NCI-H510A treated with DMSO at 0.1 percent for 48 hours (cell line): ENCODE measurements around the gene MECR.
"Not testable (repeated sequence)": the region's sequence is repeated elsewhere in the genome, so short reads cannot be mapped to it uniquely, and the experiment has no call there.

Source experiments
- DNase-seq: peaks from one replicate; lab custom pipeline; 2025; lab: John Stamatoyannopoulos, UW

MECR gene

DNA sequence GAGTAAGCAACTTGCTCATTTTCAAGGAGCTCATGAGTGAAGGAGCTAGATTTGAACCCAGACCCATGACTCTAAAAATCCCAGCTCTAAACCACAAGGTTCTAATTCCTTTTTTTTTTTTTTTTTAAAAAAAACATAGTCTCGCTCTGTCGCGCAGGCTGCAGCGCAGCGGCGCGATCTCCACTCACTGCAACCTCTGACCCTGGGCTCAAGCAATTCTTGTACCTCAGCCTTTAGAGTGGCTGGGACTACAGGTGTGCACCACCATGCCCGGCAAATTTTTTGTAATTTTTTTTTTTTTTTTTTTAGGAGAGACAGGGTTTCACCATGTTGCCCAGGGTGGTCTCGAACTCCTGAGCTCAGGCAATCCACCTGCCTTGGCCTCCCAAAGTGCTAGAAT lies 62.8 kb downstream of the MECR start:
- DNase-seq = no peak

DNA sequence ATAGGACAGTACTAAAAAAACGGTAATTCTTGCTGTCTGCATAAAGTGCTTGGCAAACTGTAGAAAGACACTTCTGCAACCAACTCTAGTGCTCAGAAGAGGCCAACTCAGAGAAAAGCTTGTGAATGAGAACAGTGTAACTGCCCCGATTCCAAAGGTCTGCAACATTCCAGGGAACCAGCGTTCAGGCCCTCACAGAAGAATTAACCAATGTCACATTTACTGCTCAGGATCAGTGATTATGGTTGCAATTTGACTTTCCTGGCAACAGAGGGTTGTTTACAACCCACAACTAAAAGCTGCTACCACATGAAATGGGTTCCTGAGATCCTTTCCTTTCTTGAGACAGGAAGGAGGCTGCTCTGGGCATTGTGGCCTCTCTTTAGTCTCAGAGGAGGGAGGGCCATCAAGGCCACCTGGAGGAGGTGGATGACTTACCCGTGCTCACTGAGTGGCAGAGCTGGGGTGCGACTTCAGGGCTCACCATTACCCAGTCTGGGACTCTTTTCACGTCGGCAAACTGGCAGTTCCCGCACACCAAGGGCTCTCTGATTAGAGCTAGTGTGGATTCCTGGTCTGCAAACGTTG lies 64.3 kb downstream of the MECR start:
- no peak for DNase-seq

DNA sequence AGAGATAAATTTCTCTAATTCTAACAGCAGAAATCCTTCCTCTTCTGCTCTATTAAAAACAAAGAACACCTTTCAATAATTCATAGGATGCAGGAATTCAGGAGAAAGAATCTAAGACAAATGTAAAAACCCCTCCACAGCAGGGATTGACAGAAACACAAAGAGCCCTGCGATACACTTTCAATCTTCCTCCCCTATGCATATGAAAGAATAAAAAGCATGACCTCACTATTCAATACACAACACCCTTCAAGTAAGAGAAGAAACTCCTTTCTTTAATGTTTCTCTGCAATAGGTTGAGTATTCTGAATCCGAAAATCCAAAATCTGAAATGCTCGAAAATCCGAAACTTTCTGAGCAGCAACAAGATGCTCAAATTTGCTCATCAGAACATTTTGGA lies 66.1 kb downstream of the MECR start:
- DNase-seq = no peak

DNA sequence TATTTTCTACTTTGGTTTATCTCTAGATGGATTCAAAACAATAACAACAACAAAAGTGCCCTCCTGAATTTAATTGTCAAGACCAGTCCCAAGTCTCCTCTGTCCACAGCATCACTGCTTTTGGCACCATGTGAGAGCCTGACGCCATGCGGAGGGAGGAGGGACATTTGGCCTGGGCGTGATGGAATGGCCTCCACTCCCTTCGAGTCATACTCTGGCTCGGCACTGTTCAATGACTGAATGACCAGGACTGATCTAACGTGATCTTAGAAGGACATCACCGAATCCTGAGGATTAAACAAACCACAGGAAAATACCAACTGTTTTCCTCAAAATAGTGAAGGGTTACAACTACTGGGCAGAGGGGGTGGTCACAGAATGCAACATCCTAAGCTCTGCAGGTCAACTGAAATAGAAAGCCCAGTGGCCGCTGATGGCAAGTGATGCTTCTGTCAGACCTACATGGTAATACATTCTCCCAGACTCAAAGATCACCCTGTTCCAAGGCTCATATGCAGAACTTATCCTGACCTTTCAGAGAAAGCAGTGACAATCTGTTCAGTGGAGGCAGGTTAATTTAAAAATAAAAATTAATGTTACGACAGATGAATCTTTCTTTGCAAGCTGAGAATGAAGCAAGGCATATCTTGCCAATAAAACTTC lies 68.1 kb downstream of the MECR start:
- no peak for DNase-seq

DNA sequence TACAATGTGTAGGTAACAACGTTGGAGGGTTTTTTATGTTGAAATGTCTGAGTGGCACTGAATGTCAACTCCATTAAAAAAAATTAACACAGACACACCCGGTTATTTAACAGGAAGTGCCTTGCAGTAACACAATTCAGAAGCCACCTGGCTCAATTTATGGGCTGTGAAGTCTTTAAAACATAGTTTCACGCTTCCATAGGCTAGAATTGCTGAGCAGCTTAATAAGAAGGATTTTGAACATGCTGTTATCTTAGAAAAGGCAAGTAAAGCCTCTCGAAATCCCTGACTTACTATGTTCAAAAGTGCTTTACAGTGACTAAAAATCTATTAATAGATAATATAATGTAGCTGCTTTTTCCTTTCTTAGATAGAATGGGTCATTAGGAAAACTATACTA lies 68.7 kb downstream of the MECR start:
- no peak for DNase-seq

DNA sequence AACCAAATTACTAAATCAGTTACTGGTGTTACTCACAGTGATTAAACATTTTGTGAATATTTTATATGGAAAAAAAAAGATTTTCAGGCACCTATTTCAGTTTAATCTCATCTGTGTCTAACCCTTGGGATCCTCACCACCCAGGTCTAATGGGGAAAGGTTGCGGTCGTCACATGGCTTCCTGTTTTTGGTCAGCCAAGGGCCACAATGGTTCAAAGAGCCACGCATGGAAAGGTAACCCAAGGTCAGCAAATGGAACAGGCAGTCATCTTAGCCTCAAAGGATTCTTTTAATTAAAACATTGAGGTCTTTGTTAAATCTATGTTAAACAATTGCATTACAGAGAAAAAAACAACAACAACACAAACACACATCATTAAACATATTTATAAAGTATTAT lies 71.0 kb downstream of the MECR start:
- no peak for DNase-seq

DNA sequence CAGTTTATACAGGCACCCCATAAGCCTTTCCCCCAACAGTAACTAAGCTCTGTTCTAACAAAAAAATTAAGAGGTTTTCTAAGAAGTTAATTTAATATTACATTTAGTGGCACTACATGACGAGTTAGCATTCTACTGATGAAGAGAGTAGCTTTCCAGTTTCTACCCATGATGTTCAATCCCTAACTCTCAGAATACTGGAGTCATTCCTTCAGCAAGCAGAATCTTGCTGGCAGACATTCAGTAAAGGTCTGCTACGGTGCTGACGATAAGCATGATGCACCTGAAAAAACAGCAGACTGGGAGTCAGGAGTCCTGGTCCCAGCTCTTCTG lies 73.5 kb downstream of the MECR start:
- DNase-seq = no peak

DNA sequence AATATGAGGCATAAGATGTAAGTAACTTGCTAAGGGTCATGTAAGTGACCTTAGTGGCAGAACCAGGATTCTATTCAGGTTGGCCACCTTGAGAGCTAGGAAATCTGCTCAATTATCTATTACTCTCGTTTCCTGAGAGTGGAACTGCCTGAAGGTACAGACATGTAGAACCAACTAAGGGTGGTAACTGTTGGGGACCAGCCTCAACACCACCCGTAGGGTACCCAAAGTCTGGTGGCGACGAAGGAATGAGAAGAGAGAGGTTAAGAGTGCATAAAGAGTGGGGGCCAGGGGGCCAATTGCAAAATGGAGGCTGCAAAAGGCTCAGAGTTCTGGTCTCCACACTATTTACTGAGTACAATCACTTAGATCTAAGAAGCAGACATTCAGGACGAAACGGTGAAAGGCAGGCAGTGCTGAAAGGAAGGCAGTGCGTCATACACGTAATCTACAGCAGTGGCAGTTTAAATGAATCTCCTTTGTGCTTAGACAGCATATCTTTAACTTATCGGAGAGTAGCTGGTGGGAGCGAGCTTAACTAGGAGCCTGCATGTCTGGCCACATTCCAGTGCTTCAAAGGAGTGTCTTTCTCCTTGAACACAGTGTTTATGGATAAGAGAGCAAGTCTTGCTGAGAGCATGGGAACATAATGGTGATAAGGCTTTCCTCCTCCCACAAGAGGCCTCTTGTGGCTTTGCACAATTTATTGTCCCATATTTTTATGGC lies 74.0 kb downstream of the MECR start:
- no peak for DNase-seq

DNA sequence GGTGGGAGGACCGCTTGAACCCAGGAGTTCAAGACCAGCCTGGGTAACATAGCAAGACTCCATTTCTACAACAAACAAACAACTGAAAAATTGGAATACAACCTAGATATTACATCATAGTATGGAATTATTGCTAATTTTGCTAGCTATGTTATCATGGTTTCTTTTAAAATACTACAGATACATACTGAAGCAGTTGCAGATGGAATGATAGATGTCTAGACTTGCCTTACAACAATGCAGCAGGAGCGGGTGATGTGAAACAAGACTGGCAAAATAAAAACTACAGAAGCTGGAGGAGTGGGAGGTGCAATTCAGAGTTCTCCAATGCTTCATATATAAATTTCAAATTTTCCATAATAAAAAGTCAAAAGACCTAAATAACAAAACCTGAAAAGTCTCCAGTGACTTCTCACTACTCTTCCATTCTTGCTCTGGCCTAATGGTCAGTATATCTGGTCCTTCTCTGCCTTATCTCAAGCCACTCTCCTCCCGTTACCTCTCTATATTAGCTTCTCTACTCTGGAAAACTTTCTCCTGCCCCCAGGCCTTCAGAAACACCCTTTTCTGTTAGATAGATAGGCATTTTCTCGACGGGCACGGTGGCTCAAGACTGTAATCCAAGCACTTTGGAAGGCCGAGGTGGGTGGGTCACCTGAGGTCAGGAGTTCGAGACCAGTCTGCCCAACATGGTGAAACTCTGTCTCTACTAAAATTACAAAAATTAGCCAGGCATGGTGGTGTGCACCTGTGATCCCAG lies 78.5 kb downstream of the MECR start:
- no peak for DNase-seq

DNA sequence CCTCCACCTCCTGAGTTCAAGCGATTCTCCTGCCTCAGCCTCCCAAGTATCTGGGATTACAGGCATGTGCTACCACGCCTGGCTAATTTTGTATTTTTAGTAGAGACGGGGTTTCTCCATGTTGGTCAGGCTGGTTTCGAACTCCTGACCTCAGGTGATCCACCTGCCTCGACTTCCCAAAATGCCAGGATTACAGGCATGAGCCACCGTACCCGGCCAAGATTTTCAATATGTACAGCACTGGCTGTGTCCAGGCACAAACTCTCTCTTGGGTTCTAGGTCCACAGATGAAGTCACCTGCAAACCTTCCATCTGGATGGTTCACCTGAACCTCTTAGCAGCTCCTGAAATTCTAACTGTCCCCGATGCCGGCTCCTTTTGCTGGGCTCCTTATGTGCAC lies 80.4 kb downstream of the MECR start:
- DNase-seq = not testable (repeated sequence)

DNA sequence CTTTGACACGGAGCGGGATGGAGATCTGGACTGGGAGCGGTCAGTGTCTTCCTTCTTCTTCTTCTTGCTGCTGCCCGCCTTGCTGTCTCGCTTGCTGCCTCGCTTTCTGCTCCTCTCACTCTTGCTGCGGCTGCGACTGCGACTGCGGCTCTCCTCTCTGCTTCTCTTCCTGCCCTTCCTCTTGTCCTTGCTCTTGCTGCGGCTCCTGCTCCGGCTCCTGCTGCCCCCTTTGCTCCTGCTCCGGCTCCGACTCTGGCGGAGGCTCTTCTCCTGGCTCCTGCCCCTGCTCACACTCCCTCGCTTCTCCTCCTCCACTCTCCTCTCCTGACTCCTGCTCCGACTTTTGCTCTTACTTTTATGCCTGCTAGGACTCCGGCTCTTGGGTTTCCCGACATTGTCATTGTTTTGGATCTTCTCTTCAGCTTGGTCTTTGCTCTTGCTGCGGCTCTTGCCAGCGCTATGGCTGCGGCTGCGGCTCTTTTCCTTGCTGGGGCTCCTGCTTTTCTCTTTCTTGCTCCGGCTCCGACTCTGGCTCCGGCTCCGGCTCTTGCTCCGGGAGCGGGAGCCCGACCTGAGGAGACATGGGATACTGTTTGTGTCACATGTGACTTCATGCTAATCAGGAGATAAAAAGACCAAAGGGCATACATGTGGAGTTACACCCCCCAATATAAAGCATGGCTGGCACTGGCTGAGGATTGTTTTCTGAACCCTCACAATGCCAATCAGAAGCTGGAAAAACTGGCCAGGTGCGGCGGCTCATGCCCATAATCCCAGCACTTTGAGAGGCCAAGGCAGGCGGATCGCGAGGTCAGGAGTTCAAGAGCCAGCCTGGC lies 81.9 kb downstream of the MECR start:
- DNase-seq = no peak

DNA sequence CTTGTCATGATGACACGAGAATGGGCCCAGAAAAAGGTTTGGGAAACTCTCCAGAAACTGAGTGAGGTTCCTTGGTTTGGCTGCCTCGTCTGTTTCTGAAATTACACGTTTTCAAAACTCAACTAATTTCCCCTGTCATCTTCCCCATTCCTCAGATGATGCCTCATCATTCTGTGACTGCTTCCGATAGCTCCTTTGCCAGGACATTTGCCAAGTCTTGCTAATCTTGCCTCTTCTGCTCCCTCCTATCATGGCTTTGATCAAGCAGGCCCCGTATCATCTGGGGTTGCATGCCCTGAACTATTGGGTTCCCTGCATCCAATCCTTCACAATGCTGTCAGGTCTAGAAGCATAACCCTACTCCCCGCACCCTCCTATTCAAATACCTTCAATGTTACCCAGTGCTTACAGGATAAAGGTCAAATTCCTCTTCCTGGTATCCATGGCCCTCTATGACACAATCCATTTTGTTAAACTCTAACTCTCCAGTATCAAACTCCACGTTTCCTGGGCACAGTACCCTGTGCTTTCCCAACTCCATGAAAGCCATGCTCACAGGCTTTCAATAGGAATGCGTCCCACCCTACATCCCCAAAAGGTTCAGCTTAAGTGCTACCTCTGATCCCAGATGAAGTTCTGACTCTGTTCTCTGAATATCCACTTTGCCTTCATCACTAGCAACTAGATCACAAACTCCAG lies 84.8 kb downstream of the MECR start:
- DNase-seq = no peak

DNA sequence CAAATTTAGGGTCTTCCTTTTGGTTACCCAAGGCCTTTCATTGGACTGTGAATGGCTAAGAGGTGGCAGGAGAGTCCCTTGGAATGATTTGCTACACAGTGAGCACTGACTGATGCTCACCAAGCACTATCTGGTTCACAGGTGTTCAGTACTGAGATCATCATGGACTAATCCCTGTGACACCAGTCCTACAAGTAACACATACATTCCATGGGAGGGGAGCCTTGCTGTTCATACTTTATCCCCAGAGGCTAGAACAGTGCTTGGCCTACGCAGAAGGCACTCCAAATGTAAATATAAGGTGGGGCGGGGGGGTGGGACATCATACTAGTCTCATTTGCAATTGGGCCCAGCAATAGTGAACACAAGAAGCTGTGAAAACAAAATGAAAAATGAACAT lies 86.6 kb downstream of the MECR start:
- no peak for DNase-seq

DNA sequence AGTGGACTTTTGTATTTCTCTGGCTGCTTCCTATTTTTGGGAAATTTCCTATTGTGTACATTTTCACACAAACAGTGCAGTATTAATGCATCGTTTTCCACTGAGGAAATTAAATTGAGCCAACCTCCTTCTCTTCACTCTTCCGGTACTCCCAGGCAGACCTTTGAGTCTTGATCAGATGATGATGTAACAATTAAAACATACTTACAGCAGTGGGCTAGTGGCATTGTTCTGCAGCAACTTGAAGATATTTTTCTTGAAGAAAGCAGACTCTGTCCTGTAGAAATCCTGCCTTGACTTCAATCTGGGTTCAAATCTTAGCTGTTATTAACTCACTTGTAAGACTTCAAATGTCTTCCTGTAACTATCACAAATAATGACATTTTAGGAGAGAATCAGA lies 88.0 kb downstream of the MECR start:
- no peak for DNase-seq
